CD4-positive, alpha-beta memory T cell (primary cell): Measurements from ENCODE around the gene FLACC1. TPM values are rescaled to one million over a fixed set of nuclear protein-coding genes. Genes with fewer than 3 reads are reported as not detected.

Experiments used
- CTCF ChIA-PET: fragments of 350-600 bp; sonication (Branson Sonifier 250); formaldehyde crosslinking; loops from one replicate; lab custom pipeline; 2021; ENCODE audit warnings: inconsistent platforms; ENCODE audit not compliant: partially characterized antibody; lab: Charles Lee
- POLR2A ChIA-PET: fragments of 350-600 bp; sonication (Branson Sonifier 250); formaldehyde crosslinking; loops from one replicate; lab custom pipeline; 2021; ENCODE audit not compliant: partially characterized antibody; lab: Charles Lee
- DNase-seq, 5 donors: peaks; one replicate each; pipeline versions ENCODE4 v3.0.0 to v3.0.0-alpha.2; 2020 to 2022; ENCODE audit warnings: mixed read lengths in 1 of 5
- H3K27ac ChIP-seq: one replicate; pipeline ENCODE4 v1.7.0; 2013; ENCODE audit warnings: low read depth, low read length
- H3K27me3 ChIP-seq: 2 replicates; pipeline ENCODE4 v1.7.0; 2013; ENCODE audit warnings: mild to moderate bottlenecking, low read length, moderate library complexity; ENCODE audit not compliant: insufficient read depth
- H3K36me3 ChIP-seq: 2 replicates; pipeline ENCODE4 v1.7.0; 2013; ENCODE audit warnings: mild to moderate bottlenecking, low read length, moderate library complexity; ENCODE audit not compliant: insufficient read depth
- H3K4me1 ChIP-seq: 2 replicates; pipeline ENCODE4 v1.7.0; 2013; ENCODE audit warnings: mild to moderate bottlenecking, low read length, moderate library complexity; ENCODE audit not compliant: insufficient read depth
- H3K4me3 ChIP-seq, 2 donors: one replicate each; pipeline ENCODE4 v1.7.0; 2013; ENCODE audit warnings: low read length in 2 of 2, mild to moderate bottlenecking in 1 of 2
- H3K9me3 ChIP-seq, 2 donors: one replicate each; pipeline ENCODE4 v1.7.0; 2013; ENCODE audit warnings: low read length in 2 of 2, control low read depth in 1 of 2; ENCODE audit not compliant: control insufficient read depth in 1 of 2
- H3K27ac Mint-ChIP-seq, 7 donors: one replicate each; pipeline ENCODE4 v1.8.0; 2020 to 2021; ENCODE audit warnings: mixed read lengths in 7 of 7, mild to moderate bottlenecking in 6 of 7, inconsistent platforms in 3 of 7, moderate library complexity in 3 of 7
- H3K27me3 Mint-ChIP-seq, 2 donors: one replicate each; pipeline ENCODE4 v1.8.0; 2020 to 2021; ENCODE audit warnings: mixed read lengths in 2 of 2
- H3K36me3 Mint-ChIP-seq, 2 donors: one replicate each; pipeline ENCODE4 v1.8.0; 2020 to 2021; ENCODE audit warnings: mixed read lengths in 2 of 2, inconsistent platforms in 1 of 2, mild to moderate bottlenecking in 1 of 2
- H3K4me1 Mint-ChIP-seq, 4 donors: one replicate each; pipeline ENCODE4 v1.8.0; 2020 to 2021; ENCODE audit warnings: mixed read lengths in 4 of 4, mild to moderate bottlenecking in 1 of 4
- H3K4me3 Mint-ChIP-seq, 8 donors: one replicate each; pipeline ENCODE4 v1.8.0; 2020 to 2021; ENCODE audit warnings: mixed read lengths in 8 of 8, mild to moderate bottlenecking in 7 of 8, moderate library complexity in 6 of 8, inconsistent platforms in 3 of 8
- H3K9me3 Mint-ChIP-seq, 8 donors: one replicate each; pipeline ENCODE4 v1.8.0; 2020 to 2021; ENCODE audit warnings: mixed read lengths in 8 of 8, mild to moderate bottlenecking in 5 of 8, inconsistent platforms in 3 of 8, moderate library complexity in 1 of 8
- intact Hi-C: fragments of 100-400 bp; cut with micrococcal nuclease; formaldehyde crosslinking; loops from one replicate; pipeline ENCODE4 v1.15.1; 2023
- polyA plus RNA-seq, 2 donors: library from polyadenylated mRNA; unstranded; fragments of 300-500 nt; fragmentation: Illumina TruSeq; gene quantifications; one replicate each; pipeline ENCODE4 v1.2.3, GENCODE V29; 2021
- total RNA-seq, 2 experiments: library from RNA; stranded (reverse); gene quantifications; one replicate each; pipeline ENCODE4 v1.2.3, GENCODE V29; 2021

The FLACC1 gene
- total and polyA plus RNA-seq, 4 experiments from 2014 or later: 0.39 to 10.3 (median 5.4) TPM

DNA sequence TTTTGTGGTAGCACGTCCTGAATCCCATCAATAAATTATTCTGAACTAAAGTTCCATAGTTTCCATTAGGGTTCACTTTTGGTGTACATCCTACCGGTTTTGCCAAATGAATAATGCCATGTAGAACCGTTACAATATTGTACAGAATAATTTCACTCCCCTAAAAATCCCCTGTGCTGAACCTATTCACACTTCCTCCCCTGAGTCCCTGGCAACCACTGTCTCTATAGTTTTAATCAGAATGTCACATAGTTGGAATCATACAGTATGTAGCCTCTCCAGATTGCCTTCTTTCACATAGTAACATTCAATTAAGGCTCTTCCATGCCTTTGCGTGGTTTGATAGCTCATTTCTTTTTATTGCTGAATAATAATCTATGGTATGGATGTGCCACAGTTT, 106.4 kb downstream of the FLACC1 start:
- no peaks in the 10 kb centered on the region for H3K36me3 ChIP-seq
- H3K27me3 ChIP-seq: no peaks in the 10 kb centered on the region
- no peak overlapping the region for H3K27ac ChIP-seq
- ChIA-PET POLR2A (interaction anchor here (1.7 to 4.6 kb wide), 2 partner anchors 12 to 13 kb away, joined by 4 to 72 read pairs; partner anchors contain the start of gene CASP8), CTCF (interaction anchor here (0.7 to 8.7 kb wide), 4 partner anchors 10 to 18 kb away, joined by 3 to 71 read pairs (median 24); partner anchors contain the start of gene CASP8)
- H3K4me1 ChIP-seq: peaks cover 86% of the 10 kb centered on the region
- peaks cover 0 to 7% (median 0%) of the 10 kb centered on the region in 8 donors for H3K9me3 Mint-ChIP-seq
- H3K9me3 ChIP-seq: no peaks in the 10 kb centered on the region
- intact Hi-C loops: no loop called here
- peak overlapping the region; percentile 48 to 88 (median 79) for H3K27ac Mint-ChIP-seq
- no peak overlapping the region for H3K4me3 ChIP-seq
- peak overlapping the region in 4 of 8 donors; percentile 1 to 54 (median 26) for H3K4me3 Mint-ChIP-seq
- H3K36me3 Mint-ChIP-seq: peaks cover 27 to 43% of the 10 kb centered on the region in 2 donors
- H3K27me3 Mint-ChIP-seq: no peaks in the 10 kb centered on the region
- no peak for DNase-seq
- H3K4me1 Mint-ChIP-seq: peaks cover 57 to 92% (median 71%) of the 10 kb centered on the region in 4 donors

DNA sequence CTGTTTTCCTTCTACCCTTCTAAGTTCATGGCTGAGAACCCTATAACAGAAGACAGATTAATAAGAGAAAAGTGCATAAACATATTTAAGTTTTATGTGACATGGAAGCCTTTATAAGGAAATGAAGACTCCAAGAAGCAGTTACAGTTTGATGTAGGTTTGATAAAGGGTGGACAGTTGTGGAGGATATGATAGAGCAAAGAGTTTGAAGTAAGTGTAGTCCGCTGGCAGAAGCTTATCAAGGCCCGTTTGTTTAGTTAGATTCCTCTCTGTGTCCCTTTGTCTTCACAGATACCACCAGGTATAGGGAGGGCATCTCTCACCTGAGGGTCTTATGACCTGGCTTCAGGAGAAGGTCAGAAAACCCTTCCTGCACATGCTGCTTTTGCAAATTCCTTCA, 107.3 kb downstream of the FLACC1 start:
- CTCF ChIA-PET: interaction anchor here (1.3 to 8.7 kb wide), 2 partner anchors 17 to 115 kb away, joined by 4 to 71 read pairs; no protein-coding TSS in a partner anchor

DNA sequence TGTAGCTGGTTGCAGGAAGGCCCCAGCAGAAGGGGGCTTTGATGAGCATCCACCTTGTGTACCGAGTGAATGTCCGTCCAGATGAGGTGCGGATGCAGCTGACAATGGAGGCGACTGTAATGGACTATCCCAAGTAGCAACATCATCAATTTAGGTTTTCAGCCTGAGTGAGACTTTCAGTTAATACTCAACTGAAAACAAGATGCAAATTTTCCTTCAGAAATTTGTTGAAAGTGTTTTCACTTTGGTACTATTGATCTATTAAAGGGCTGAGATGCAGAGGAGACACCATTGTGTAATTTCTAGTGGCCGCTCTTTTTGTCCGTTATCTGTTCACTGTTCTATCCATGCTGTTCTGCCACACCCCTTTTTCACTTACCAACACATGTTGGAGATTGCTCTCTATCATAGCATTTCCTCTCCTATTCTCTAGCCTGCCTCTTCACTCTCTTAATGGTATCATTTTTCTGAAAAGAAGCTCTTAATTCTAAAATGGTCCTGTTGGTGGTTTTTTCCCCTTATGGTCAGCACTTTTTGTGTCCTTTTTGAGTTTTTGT, 108.8 kb downstream of the FLACC1 start:
- CTCF ChIA-PET: interaction anchor here (1.0 kb wide), 1 partner anchor 12 kb away, joined by 3 read pairs; the partner anchor contains the start of gene CASP8
- H3K36me3 ChIP-seq: no peaks in the 10 kb centered on the region
- H3K9me3 Mint-ChIP-seq: peaks cover 0 to 7% (median 0%) of the 10 kb centered on the region in 8 donors
- intact Hi-C loops: no loop called here
- peak overlapping the region in 5 of 7 donors; percentile 3 to 39 (median 30) for H3K27ac Mint-ChIP-seq
- no peak overlapping the region for H3K4me3 ChIP-seq
- peaks cover 30 to 36% of the 10 kb centered on the region in 2 donors for H3K36me3 Mint-ChIP-seq
- H3K27me3 ChIP-seq: no peaks in the 10 kb centered on the region
- peaks cover 45 to 91% (median 65%) of the 10 kb centered on the region in 4 donors for H3K4me1 Mint-ChIP-seq
- H3K27ac ChIP-seq: no peak overlapping the region
- no peak for DNase-seq
- peak overlapping the region in 4 of 8 donors; percentile 0 to 26 (median 9) for H3K4me3 Mint-ChIP-seq
- H3K27me3 Mint-ChIP-seq: no peaks in the 10 kb centered on the region
- POLR2A ChIA-PET: interaction anchor here (0.8 to 2.1 kb wide), 6 partner anchors 10 to 199 kb away, joined by 3 to 16 read pairs (median 4); partner anchors contain the start of gene CASP8
- peaks cover 71% of the 10 kb centered on the region for H3K4me1 ChIP-seq
- no peaks in the 10 kb centered on the region for H3K9me3 ChIP-seq

More for the DNA sequence above, 107.3 kb downstream of the FLACC1 start:
- Histone ChIP-seq H3K27me3 (no peaks in the 10 kb centered on the region), H3K36me3 (no peaks in the 10 kb centered on the region), H3K4me1 (peaks cover 78% of the 10 kb centered on the region), H3K27ac (no peak overlapping the region), H3K4me3 (no peak overlapping the region), H3K9me3 (no peaks in the 10 kb centered on the region)
- POLR2A ChIA-PET: interaction anchor here (1.0 to 2.1 kb wide), 3 partner anchors 12 to 16 kb away, joined by 3 to 16 read pairs (median 9); partner anchors contain the start of gene CASP8
- peaks cover 0 to 7% (median 0%) of the 10 kb centered on the region in 8 donors for H3K9me3 Mint-ChIP-seq
- peaks cover 54 to 92% (median 67%) of the 10 kb centered on the region in 4 donors for H3K4me1 Mint-ChIP-seq
- intact Hi-C loops: no loop called here
- H3K36me3 Mint-ChIP-seq: peaks cover 29 to 43% of the 10 kb centered on the region in 2 donors
- peak overlapping the region in 5 of 7 donors; percentile 45 to 88 (median 56) for H3K27ac Mint-ChIP-seq
- DNase-seq: no peak
- peak overlapping the region in 3 of 8 donors; percentile 38 to 70 (median 60) for H3K4me3 Mint-ChIP-seq
- no peaks in the 10 kb centered on the region for H3K27me3 Mint-ChIP-seq

DNA sequence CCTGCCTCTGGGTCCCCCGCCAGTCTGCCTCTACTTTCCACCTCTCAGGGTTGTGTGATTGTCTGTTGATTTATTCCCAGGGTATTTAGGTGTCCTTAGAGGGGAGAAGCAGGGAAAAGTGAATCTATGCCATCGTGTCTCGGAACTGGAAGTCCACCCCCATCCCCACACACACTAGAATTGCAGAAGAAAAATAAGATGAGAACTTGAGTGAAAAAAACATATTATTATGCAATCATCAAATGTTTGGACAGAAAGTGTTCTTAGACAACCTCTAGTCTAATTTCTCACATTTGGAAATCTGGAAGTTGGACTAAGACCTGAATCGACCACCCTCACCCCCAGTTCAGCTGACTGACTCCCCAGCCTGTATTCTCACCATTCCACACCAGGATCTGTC, 110.9 kb downstream of the FLACC1 start:
- peaks cover 38 to 84% (median 61%) of the 10 kb centered on the region in 4 donors for H3K4me1 Mint-ChIP-seq
- Histone ChIP-seq H3K36me3 (no peaks in the 10 kb centered on the region), H3K4me3 (no peak overlapping the region), H3K27ac (no peak overlapping the region), H3K4me1 (peaks cover 60% of the 10 kb centered on the region), H3K27me3 (no peaks in the 10 kb centered on the region), H3K9me3 (no peaks in the 10 kb centered on the region)
- no peaks in the 10 kb centered on the region for H3K27me3 Mint-ChIP-seq
- DNase-seq: no peak
- ChIA-PET POLR2A (interaction anchor here (0.9 to 1.0 kb wide), 2 partner anchors 9 to 11 kb away, joined by 3 to 4 read pairs; no protein-coding TSS in a partner anchor), CTCF (interaction anchor here (1.3 to 1.9 kb wide), 4 partner anchors 10 to 14 kb away, joined by 3 to 8 read pairs (median 4); partner anchors contain the start of gene CASP8)
- H3K27ac Mint-ChIP-seq: peak overlapping the region in 4 of 7 donors; percentile 1 to 79 (median 55)
- peaks cover 30 to 40% of the 10 kb centered on the region in 2 donors for H3K36me3 Mint-ChIP-seq
- peaks cover 0 to 4% (median 0%) of the 10 kb centered on the region in 8 donors for H3K9me3 Mint-ChIP-seq
- intact Hi-C loops: no loop called here
- no peak overlapping the region for H3K4me3 Mint-ChIP-seq

DNA sequence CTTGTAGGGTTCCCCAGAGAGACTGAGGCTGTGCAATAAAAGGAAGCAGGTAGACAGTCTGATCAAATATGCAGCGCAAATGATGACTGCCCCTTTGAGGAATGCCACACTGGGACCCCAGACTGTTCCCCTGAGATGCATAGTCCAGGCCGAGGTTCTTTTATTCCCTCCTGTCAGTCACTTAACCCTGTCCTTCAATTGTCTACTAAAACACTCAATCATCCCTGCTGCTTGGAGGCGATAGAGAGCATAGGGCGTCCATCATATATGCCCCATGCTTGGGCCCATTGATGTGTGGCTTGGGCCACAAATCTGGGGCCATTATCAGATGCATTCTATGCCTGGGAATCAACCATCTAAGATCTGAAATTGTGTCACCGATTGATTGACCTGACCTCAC, 112.3 kb downstream of the FLACC1 start:
- CTCF ChIA-PET: interaction anchor here (0.9 to 1.9 kb wide), 4 partner anchors 8 to 120 kb away, joined by 3 to 8 read pairs (median 3); no protein-coding TSS in a partner anchor
- no peak for DNase-seq
- Mint-ChIP-seq H3K36me3 (peaks cover 37 to 43% of the 10 kb centered on the region in 2 donors), H3K9me3 (peaks cover 0 to 4% (median 0%) of the 10 kb centered on the region in 8 donors), H3K4me3 (no peak overlapping the region), H3K27me3 (no peaks in the 10 kb centered on the region), H3K27ac (peak overlapping the region in 5 of 7 donors; percentile 4 to 70 (median 49)), H3K4me1 (peaks cover 39 to 82% (median 60%) of the 10 kb centered on the region in 4 donors)
- intact Hi-C loops: no loop called here
- Histone ChIP-seq H3K36me3 (peaks cover 5% of the 10 kb centered on the region), H3K27ac (no peak overlapping the region), H3K27me3 (no peaks in the 10 kb centered on the region), H3K9me3 (no peaks in the 10 kb centered on the region), H3K4me3 (no peak overlapping the region), H3K4me1 (peaks cover 48% of the 10 kb centered on the region)
- POLR2A ChIA-PET: no interaction called here

DNA sequence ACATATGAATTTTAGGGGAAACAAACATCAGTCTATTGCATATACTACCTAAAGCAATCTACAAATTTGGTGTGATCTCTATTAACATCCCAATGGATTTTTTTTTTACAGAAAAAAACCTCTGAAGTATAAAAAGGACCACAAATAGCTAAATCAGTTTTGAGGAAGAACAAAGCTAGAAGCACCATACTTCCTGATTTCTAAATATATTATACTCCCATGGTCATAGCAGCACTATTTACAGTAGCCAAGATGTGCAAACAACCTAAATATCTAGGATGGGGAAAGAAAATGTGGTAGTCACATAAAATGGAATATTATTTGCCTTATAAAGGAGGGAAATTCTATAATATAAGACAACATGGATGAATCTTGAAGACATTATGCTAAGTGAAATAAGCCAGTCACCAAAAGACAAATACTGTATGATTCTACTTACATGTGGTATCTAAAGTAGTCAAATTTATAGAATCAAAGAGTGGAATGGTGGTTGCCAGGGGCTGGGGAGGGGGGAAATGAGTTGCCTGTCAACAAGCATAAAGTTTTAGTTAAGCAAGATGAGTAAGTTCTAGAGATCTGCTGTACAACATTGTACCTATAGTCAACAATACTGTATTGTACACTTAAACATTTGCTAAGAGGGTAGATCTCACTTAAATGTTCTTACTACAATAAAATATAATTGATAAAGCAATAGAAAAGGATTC, 114.4 kb downstream of the FLACC1 start:
- POLR2A ChIA-PET: interaction anchor here (1.1 to 1.7 kb wide), 4 partner anchors 11 to 121 kb away, joined by 3 to 16 read pairs (median 6); partner anchors contain the start of gene CASP8
- H3K4me3 Mint-ChIP-seq: no peak overlapping the region

More for the DNA sequence above, 114.4 kb downstream of the FLACC1 start:
- Histone ChIP-seq H3K9me3 (no peaks in the 10 kb centered on the region), H3K4me3 (no peak overlapping the region), H3K4me1 (peaks cover 42% of the 10 kb centered on the region), H3K27ac (no peak overlapping the region), H3K36me3 (peaks cover 5% of the 10 kb centered on the region), H3K27me3 (no peaks in the 10 kb centered on the region)
- CTCF ChIA-PET: interaction anchor here (0.6 to 1.8 kb wide), 8 partner anchors 9 to 562 kb away, joined by 3 to 11 read pairs (median 3); no protein-coding TSS in a partner anchor
- intact Hi-C loops: no loop called here
- peaks cover 36 to 44% of the 10 kb centered on the region in 2 donors for H3K36me3 Mint-ChIP-seq
- H3K4me1 Mint-ChIP-seq: peaks cover 36 to 73% (median 54%) of the 10 kb centered on the region in 4 donors
- H3K27me3 Mint-ChIP-seq: no peaks in the 10 kb centered on the region
- no peak for DNase-seq
- peaks cover 0 to 4% (median 0%) of the 10 kb centered on the region in 8 donors for H3K9me3 Mint-ChIP-seq
- peak overlapping the region in 5 of 7 donors; percentile 28 to 71 (median 58) for H3K27ac Mint-ChIP-seq
